Smooth muscle cell (in vitro differentiated cells): ENCODE measurements around the gene SPDYE6. TPM values are rescaled to one million over a fixed set of nuclear protein-coding genes. Genes with fewer than 3 reads are reported as not detected.
A peak's percentile ranks its signal among the peaks of the same experiment; 100 is the strongest.

ENCODE experiments used
- DNase-seq: peaks from one replicate; lab custom pipeline; 2025; ENCODE audit not compliant: unreplicated experiment; lab: John Stamatoyannopoulos, UW
- H2AFZ ChIP-seq: fragments of 200-600 bp; sonication (generic); 2 replicates; pipeline ENCODE4 v1.6.0; 2016; ENCODE audit warnings: antibody characterized with exemption, low read depth, mild to moderate bottlenecking
- H3F3A ChIP-seq: fragments of 200-600 bp; sonication (generic); 2 replicates; pipeline ENCODE4 v1.6.0; 2017; ENCODE audit warnings: antibody characterized with exemption, low read depth
- H3K27ac ChIP-seq: fragments of 200-600 bp; sonication (generic); 2 replicates; pipeline ENCODE4 v1.5.1; 2016; ENCODE audit warnings: low read depth, mild to moderate bottlenecking
- H3K27me3 ChIP-seq: fragments of 200-600 bp; sonication (generic); 2 replicates; pipeline ENCODE4 v1.6.1; 2016; ENCODE audit warnings: low read depth, mild to moderate bottlenecking
- H3K36me3 ChIP-seq: fragments of 200-600 bp; sonication (generic); 2 replicates; pipeline ENCODE4 v1.5.1; 2016; ENCODE audit warnings: low read depth
- H3K4me1 ChIP-seq: fragments of 200-600 bp; sonication (generic); 2 replicates; pipeline ENCODE4 v1.5.1; 2016; ENCODE audit warnings: low read depth
- H3K4me2 ChIP-seq: fragments of 200-600 bp; sonication (generic); 2 replicates; pipeline ENCODE4 v1.6.0; 2016; ENCODE audit warnings: mild to moderate bottlenecking
- H3K4me3 ChIP-seq: fragments of 200-600 bp; sonication (generic); 2 replicates; pipeline ENCODE4 v1.5.1; 2016; ENCODE audit warnings: mild to moderate bottlenecking
- H3K79me2 ChIP-seq: fragments of 200-600 bp; sonication (generic); 2 replicates; pipeline ENCODE4 v1.6.0; 2016; ENCODE audit warnings: low read depth, mild to moderate bottlenecking
- H3K9ac ChIP-seq: fragments of 200-600 bp; sonication (generic); 2 replicates; pipeline ENCODE4 v1.6.0; 2016; ENCODE audit warnings: low read depth
- H3K9me3 ChIP-seq: fragments of 200-600 bp; sonication (generic); replicated peaks from 2 replicates; pipeline ENCODE4 v1.5.1; 2016; ENCODE audit warnings: low read depth
- H4K20me1 ChIP-seq: fragments of 200-600 bp; sonication (generic); 2 replicates; pipeline ENCODE4 v1.6.0; 2016; ENCODE audit warnings: low read depth
- CTCF ChIP-seq: fragments of 200-600 bp; sonication (generic); IDR thresholded peaks from 2 replicates; pipeline ENCODE4 v1.5.1; 2017; ENCODE audit warnings: borderline replicate concordance, mild to moderate bottlenecking, antibody characterized with exemption; ENCODE audit not compliant: insufficient read depth, poor library complexity, severe bottlenecking
- WGBS: methylation state at CpG from one replicate; pipeline ENCODE4 v1.1.7; 2016; ENCODE audit warnings: low lambda C conversion rate; 5-methylcytosine and 5-hydroxymethylcytosine counted together
- polyA plus RNA-seq: library from polyadenylated mRNA; unstranded; fragments of >200 nt; fragmentation: Nextera tagmentation; extraction: Ambion mirVana; gene quantifications from 2 replicates; pipeline ENCODE4 v1.2.1, GENCODE V29; 2016
- total RNA-seq: library from RNA; depleted of rRNA; stranded (reverse); fragments of >200 nt; gene quantifications from 2 replicates; pipeline ENCODE4 v1.2.3, GENCODE V29; 2014

Gene SPDYE6
- total and polyA plus RNA-seq, 2 experiments from 2014 or later: not detected

- Histone ChIP-seq H3K27ac (no peak overlapping the region), H4K20me1 (peaks cover 28% of the 10 kb centered on the region), H3F3A (peaks cover 5% of the 10 kb centered on the region), H3K4me2 (no peak overlapping the region), H3K4me1 (no peaks in the 10 kb centered on the region), H3K36me3 (peaks cover 11% of the 10 kb centered on the region), H3K4me3 (no peak overlapping the region), H3K79me2 (peaks cover 8% of the 10 kb centered on the region), H3K27me3 (no peaks in the 10 kb centered on the region), H3K9ac (no peak overlapping the region), H3K9me3 (no peaks in the 10 kb centered on the region), H2AFZ (no peak overlapping the region)
- DNase-seq: no peak
- TF ChIP-seq CTCF: no peak
- 96% methylated on average over 5 of the region's 5 CpGs for WGBS
These were observed 44.1 kb upstream of the SPDYE6 start for GRCh38 chr7:102400360-102400759.

GRCh38 chr7:102398543-102398942 is 42.3 kb upstream of the SPDYE6 start:
- Histone ChIP-seq H4K20me1 (peaks cover 11% of the 10 kb centered on the region), H2AFZ (no peak overlapping the region), H3K27me3 (no peaks in the 10 kb centered on the region), H3K27ac (no peak overlapping the region), H3K4me3 (no peak overlapping the region), H3K36me3 (peaks cover 8% of the 10 kb centered on the region), H3K4me2 (no peak overlapping the region), H3K9me3 (no peaks in the 10 kb centered on the region), H3K79me2 (peaks cover 8% of the 10 kb centered on the region), H3K4me1 (no peaks in the 10 kb centered on the region), H3K9ac (no peak overlapping the region), H3F3A (peaks cover 17% of the 10 kb centered on the region)
- no peak for DNase-seq
- WGBS: 97% methylated on average over 8 of the region's 8 CpGs
- no peak for TF ChIP-seq CTCF

GRCh38 chr7:102396710-102397019 is 40.4 kb upstream of the SPDYE6 start:
- no peaks in the 10 kb centered on the region for H3K27me3 ChIP-seq
- H3K27ac ChIP-seq: peak overlapping the region; percentile 96
- peak overlapping the region; percentile 95 for H3K4me2 ChIP-seq
- peaks cover 8% of the 10 kb centered on the region for H3K79me2 ChIP-seq
- peak overlapping the region; percentile 96 for H3K4me3 ChIP-seq
- H3F3A ChIP-seq: peaks cover 17% of the 10 kb centered on the region
- no peaks in the 10 kb centered on the region for H3K4me1 ChIP-seq
- peak overlapping the region; percentile 97 for H3K9ac ChIP-seq
- DNase-seq: no peak
- H4K20me1 ChIP-seq: no peaks in the 10 kb centered on the region
- no peak for TF ChIP-seq CTCF
- H2AFZ ChIP-seq: peak overlapping the region; percentile 62
- H3K9me3 ChIP-seq: no peaks in the 10 kb centered on the region
- peaks cover 4% of the 10 kb centered on the region for H3K36me3 ChIP-seq
- 2% methylated on average over 12 of the region's 12 CpGs for WGBS

- peak within 1 kb of the TSS; percentile 97 for H3K9ac ChIP-seq
- WGBS: under 1% methylated on average over 56 of the region's 59 CpGs
- no peaks in the 10 kb centered on the region for H3K4me1 ChIP-seq
- H2AFZ ChIP-seq: peak within 1 kb of the TSS; percentile 75
- peak within 1 kb of the TSS; percentile 96 for H3K4me3 ChIP-seq
- peak within 1 kb of the TSS; percentile 96 for H3K27ac ChIP-seq
- TF ChIP-seq CTCF: no peak
- peaks cover 17% of the 10 kb centered on the region for H3F3A ChIP-seq
- H3K27me3 ChIP-seq: no peaks in the 10 kb centered on the region
- H3K9me3 ChIP-seq: no peaks in the 10 kb centered on the region
- peaks cover 4% of the 10 kb centered on the region for H3K36me3 ChIP-seq
- peak; percentile 53 for DNase-seq
- peaks cover 8% of the 10 kb centered on the region for H3K79me2 ChIP-seq
- peak within 1 kb of the TSS; percentile 95 for H3K4me2 ChIP-seq
- H4K20me1 ChIP-seq: no peaks in the 10 kb centered on the region
These were observed 39.8 kb upstream of the SPDYE6 start, which contains the start of gene PRKRIP1 for GRCh38 chr7:102395873-102396709. PRKRIP1 (plus strand) TSS chr7:102396363; CDS start chr7:102396412, 49 bp downstream.
